A549 (cell line): ENCODE data around the gene NADK2. TPM values are rescaled to one million over a fixed set of nuclear protein-coding genes. Genes with fewer than 3 reads are reported as not detected.

Source experiments
- ATAC-seq, 2 experiments: fragments of 200-7000 bp in 1 of 2; fragments of >200 bp in 1 of 2; cut with Nextera tagmentation in 1 of 2; cut with Tn5 transposase in 1 of 2; 3 replicates each; pipeline versions ENCODE4 v1.8.0 to v1.9.1; 2018 to 2020; ENCODE audit warnings: mild to moderate bottlenecking in 1 of 2, moderate library complexity in 1 of 2
- CTCF ChIA-PET: fragments of 300-600 bp; sonication (Branson Sonifier 250); formaldehyde crosslinking; extraction: SDS; loops from one replicate; lab custom pipeline; 2021; ENCODE audit warnings: antibody characterized with exemption, inconsistent platforms; lab: Yijun Ruan, JAX
- POLR2A ChIA-PET: fragments of 350-600 bp; formaldehyde crosslinking; extraction: SDS; loops from one replicate; lab custom pipeline; 2021; ENCODE audit warnings: antibody characterized with exemption, inconsistent platforms; lab: Yijun Ruan, JAX
- DNase-seq, 2 experiments: peaks; one replicate each; pipeline versions ENCODE4 v3.0.0 to v3.0.0-alpha.2; 2011 to 2016; ENCODE audit warnings: low read depth in 1 of 2, low spot score in 1 of 2
- FAIRE-seq: peaks from 2 replicates; lab custom pipeline; 2011; peaks lifted over from hg19 to GRCh38; lab: Jason Lieb, UNC
- H3K27ac ChIP-seq, 2 experiments: fragments of >200 bp; sonication (Bioruptor Twin); formaldehyde crosslinking; 3 replicates each; pipeline ENCODE4 v1.5.1; 2016 to 2017
- H3K4me1 ChIP-seq: fragments of >200 bp; sonication (Bioruptor Twin); formaldehyde crosslinking; 3 replicates; pipeline ENCODE4 v1.6.1; 2016
- H3K4me2 ChIP-seq: fragments of >200 bp; sonication (Bioruptor Twin); formaldehyde crosslinking; 3 replicates; pipeline ENCODE4 v1.6.1; 2016
- H3K4me3 ChIP-seq: fragments of >200 bp; sonication (Bioruptor Twin); formaldehyde crosslinking; 3 replicates; pipeline ENCODE4 v1.5.1; 2016
- H3K9me3 ChIP-seq: fragments of >200 bp; sonication (Bioruptor Twin); formaldehyde crosslinking; 3 replicates; pipeline ENCODE4 v1.6.1; 2016
- CBX8 ChIP-seq: fragments of 200-600 bp; sonication (generic); IDR thresholded peaks from 2 replicates; pipeline ENCODE4 v1.6.1; 2016
- CEBPB ChIP-seq, 2 experiments: fragments of >200 bp in 1 of 2; sonication (Bioruptor Twin) in 1 of 2; formaldehyde crosslinking in 1 of 2; IDR thresholded peaks; 2 replicates each; pipeline ENCODE4 v1.6.1; 2012 to 2016
- CHD2 ChIP-seq: fragments of 150-350 bp; IDR thresholded peaks from 2 replicates; pipeline ENCODE4 v1.6.1; 2014; ENCODE audit warnings: low read length; ENCODE audit not compliant: partially characterized antibody
- CHD4 ChIP-seq: fragments of 200-600 bp; sonication (generic); IDR thresholded peaks from 2 replicates; pipeline ENCODE4 v1.6.1; 2016; ENCODE audit warnings: antibody characterized with exemption, mild to moderate bottlenecking, borderline replicate concordance
- EHF ChIP-seq: fragments of 250-450 bp; sonication (Bioruptor Pico); IDR thresholded peaks from 2 replicates; pipeline ENCODE4 v1.5.0; 2020; ENCODE audit warnings: mild to moderate bottlenecking
- ESRRA ChIP-seq: fragments of 150-350 bp; IDR thresholded peaks from 2 replicates; pipeline ENCODE4 v1.6.1; 2014; ENCODE audit warnings: mild to moderate bottlenecking, low read length, borderline replicate concordance
- FOSL2 ChIP-seq, 2 experiments: fragments of 450-650 bp in 1 of 2; fragments of >200 bp in 1 of 2; sonication (Bioruptor Twin) in 1 of 2; formaldehyde crosslinking; IDR thresholded peaks; 2 replicates each; pipeline versions ENCODE4 v1.5.0 to v1.6.1; 2016 to 2020; ENCODE audit warnings: mild to moderate bottlenecking in 1 of 2, moderate library complexity in 1 of 2
- GATA3 ChIP-seq: IDR thresholded peaks from 2 replicates; pipeline ENCODE4 v1.6.1; 2012; ENCODE audit warnings: borderline replicate concordance
- HMGXB4 ChIP-seq: fragments of 250-450 bp; sonication (Bioruptor Pico); IDR thresholded peaks from 2 replicates; pipeline ENCODE4 v1.5.0; 2021; ENCODE audit warnings: mild to moderate bottlenecking, moderate library complexity, borderline replicate concordance
- HOXA7 ChIP-seq: fragments of 250-450 bp; sonication (Bioruptor Pico); IDR thresholded peaks from 2 replicates; pipeline ENCODE4 v1.5.0; 2020; ENCODE audit warnings: mild to moderate bottlenecking, moderate library complexity
- HOXB5 ChIP-seq: fragments of 250-450 bp; sonication (Bioruptor Pico); IDR thresholded peaks from 2 replicates; pipeline ENCODE4 v1.5.0; 2020; ENCODE audit warnings: mild to moderate bottlenecking, moderate library complexity
- KDM1A ChIP-seq: fragments of 200-600 bp; sonication (generic); IDR thresholded peaks from 2 replicates; pipeline ENCODE4 v1.6.1; 2016; ENCODE audit warnings: low read depth, mild to moderate bottlenecking
- KDM5A ChIP-seq: fragments of 200-600 bp; sonication (generic); IDR thresholded peaks from 2 replicates; pipeline ENCODE4 v1.6.1; 2016; ENCODE audit warnings: antibody characterized with exemption, mild to moderate bottlenecking
- NPAS2 ChIP-seq: fragments of 250-450 bp; sonication (Bioruptor Pico); IDR thresholded peaks from 2 replicates; pipeline ENCODE4 v1.8.0; 2022; ENCODE audit warnings: mild to moderate bottlenecking, moderate library complexity, borderline replicate concordance
- POLR2A ChIP-seq: IDR thresholded peaks from 2 replicates; pipeline ENCODE4 v1.6.1; 2012; ENCODE audit warnings: mild to moderate bottlenecking, low read length
- RNF2 ChIP-seq: fragments of 200-600 bp; sonication (generic); IDR thresholded peaks from 2 replicates; pipeline ENCODE4 v1.6.1; 2016; ENCODE audit warnings: low read depth, mild to moderate bottlenecking, antibody characterized with exemption, moderate library complexity, borderline replicate concordance
- SMC3 ChIP-seq: fragments of >200 bp; sonication (Bioruptor Twin); formaldehyde crosslinking; IDR thresholded peaks from 3 replicates; pipeline ENCODE4 v1.6.1; 2018; ENCODE audit warnings: inconsistent platforms
- TP53 ChIP-seq: fragments of 250-450 bp; sonication (Bioruptor Pico); IDR thresholded peaks from 2 replicates; pipeline ENCODE4 v1.5.0; 2021; ENCODE audit warnings: mild to moderate bottlenecking, moderate library complexity
- ZFP36 ChIP-seq: fragments of 450-650 bp; IDR thresholded peaks from 2 replicates; pipeline ENCODE4 v1.6.1; 2014; ENCODE audit warnings: borderline replicate concordance; ENCODE audit not compliant: partially characterized antibody
- ZSCAN20 ChIP-seq: fragments of 250-450 bp; sonication (Bioruptor Pico); IDR thresholded peaks from 2 replicates; pipeline ENCODE4 v1.8.0; 2022; ENCODE audit warnings: mild to moderate bottlenecking, moderate library complexity
- WGBS: methylation state at CpG from one replicate; pipeline ENCODE4 v1.1.6; 2017; ENCODE audit errors: missing lambda C conversion rate; 5-methylcytosine and 5-hydroxymethylcytosine counted together
- polyA plus RNA-seq, 4 experiments: library from polyadenylated mRNA; depleted of rRNA in 3 of 4; stranded (reverse); fragments of >200 nt; fragmentation: RNase III in 1 of 4; extraction: RNeasy Plus Mini Kit Qiagen cat#74134 plus additional on column Dnase treatment in 1 of 4; gene quantifications; 2 replicates in 3 of 4; 3 replicates in 1 of 4; pipeline ENCODE4 v1.2.3, GENCODE V29; 2011 to 2017
- TF ChIP-seq, protein P1 (sequence below): IDR thresholded peaks from 2 replicates; pipeline ENCODE4 v1.6.1; 2012

Gene NADK2
- polyA plus RNA-seq, 2 of the 4 experiments (the other 2 are of a cell fraction) = 12.6 to 21.9 TPM

- Histone ChIP-seq H3K4me1 (no peaks in the 10 kb centered on the region), H3K4me3 (no peak overlapping the region), H3K4me2 (no peak overlapping the region), H3K27ac (no peak overlapping the region), H3K9me3 (no peaks in the 10 kb centered on the region)
- WGBS = 12% methylated on average over 5 of the region's 5 CpGs
- ChIA-PET POLR2A (no interaction called here), CTCF (interaction anchor here (0.6 to 2.5 kb wide), 4 partner anchors 8 to 38 kb away, joined by 3 to 10 read pairs (median 4); no protein-coding TSS in a partner anchor)
- TF ChIP-seq CHD2 (peak; percentile 20), NPAS2 (CRISPR knock-in tag) (no peak)
- no peak for ATAC-seq
- FAIRE-seq = no peak
- no peak for DNase-seq
Observed at GRCh38 chr5:36277521-36278176, 35.9 kb upstream of the NADK2 start.

GRCh38 chr5:36276864-36277263 is 35.1 kb upstream of the NADK2 start:
- ChIA-PET CTCF (interaction anchor here (0.8 to 2.5 kb wide), 2 partner anchors 9 to 11 kb away, joined by 3 to 10 read pairs; no protein-coding TSS in a partner anchor), POLR2A (no interaction called here)
- no peak for FAIRE-seq
- Histone ChIP-seq H3K4me3 (no peak overlapping the region), H3K9me3 (no peaks in the 10 kb centered on the region), H3K4me2 (no peak overlapping the region), H3K4me1 (no peaks in the 10 kb centered on the region), H3K27ac (no peak overlapping the region)
- no peak for TF ChIP-seq TP53 (CRISPR knock-in tag)
- TF ChIP-seq HOXB5 = no peak
- no peak for DNase-seq
- no peak for ATAC-seq

DNA sequence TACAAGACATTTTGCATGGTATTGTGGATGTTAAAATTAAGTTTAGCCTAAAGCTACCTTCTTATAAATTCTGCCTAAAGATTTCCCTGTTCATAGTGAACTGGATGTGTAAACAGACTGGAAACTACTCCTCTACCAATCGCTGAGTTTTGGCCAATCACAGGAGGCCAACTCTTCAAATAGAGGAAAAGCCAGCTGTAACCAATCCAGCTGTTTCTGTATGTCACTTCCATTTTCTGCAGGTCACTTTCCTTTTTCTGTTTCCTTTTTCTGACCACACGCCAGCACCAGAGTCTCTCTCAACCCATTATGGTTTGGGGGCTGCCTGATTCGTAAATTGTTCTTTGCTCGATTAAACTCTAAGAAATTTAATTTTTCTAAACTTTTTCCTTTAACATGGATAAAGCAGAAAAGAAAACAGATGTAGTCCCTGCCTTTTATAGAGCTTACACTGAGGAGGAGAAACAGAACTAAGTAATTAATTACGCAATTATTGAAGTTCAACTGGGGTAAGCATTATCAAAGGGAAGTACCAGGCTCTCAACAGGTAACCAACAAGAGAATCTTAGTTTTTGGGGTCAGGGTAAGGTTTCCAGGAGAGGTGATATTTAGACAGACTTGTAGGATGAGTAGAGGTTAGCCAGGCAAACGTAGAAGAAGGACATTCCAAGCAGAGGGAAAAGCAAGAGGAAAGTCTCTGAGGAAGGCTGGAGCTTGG is 32.2 kb upstream of the NADK2 start:
- POLR2A ChIA-PET = no interaction called here
- 31% methylated on average over 6 of the region's 6 CpGs for WGBS

GRCh38 chr5:36272136-36272690 is 30.5 kb upstream of the NADK2 start:
- no peak overlapping the region for H3K4me3 ChIP-seq
- FAIRE-seq = no peak
- WGBS = 4% methylated on average over 2 of the region's 2 CpGs
- POLR2A ChIA-PET = no interaction called here
- no peaks in the 10 kb centered on the region for H3K9me3 ChIP-seq
- no peak overlapping the region for H3K27ac ChIP-seq
- ATAC-seq = no peak
- TF ChIP-seq POLR2A = no peak
- no peak for TF ChIP-seq KDM5A
- TF ChIP-seq KDM1A = no peak
- no peak for TF ChIP-seq ZFP36
- no peak for TF ChIP-seq CHD2
- H3K4me1 ChIP-seq = no peaks in the 10 kb centered on the region
- CTCF ChIA-PET = interaction anchor here (1.1 to 1.5 kb wide), 2 partner anchors 34 to 89 kb away, joined by 3 to 5 read pairs; no protein-coding TSS in a partner anchor
- no peak overlapping the region for H3K4me2 ChIP-seq
- no peak for DNase-seq

More for the DNA sequence above, 32.2 kb upstream of the NADK2 start:
- Histone ChIP-seq H3K4me1 (no peaks in the 10 kb centered on the region), H3K4me2 (no peak overlapping the region), H3K27ac (no peak overlapping the region), H3K9me3 (no peaks in the 10 kb centered on the region), H3K4me3 (no peak overlapping the region)
- DNase-seq = no peak
- TF ChIP-seq EHF (CRISPR knock-in tag) (no peak), GATA3 (no peak), CEBPB (IDR thresholded peaks at IDR 0.05) (0 out of 4 replicates have a peak, but pooled peaks of 1 of the 2 experiments have one; percentile 6)
- TF ChIP-seq, protein P1, sequence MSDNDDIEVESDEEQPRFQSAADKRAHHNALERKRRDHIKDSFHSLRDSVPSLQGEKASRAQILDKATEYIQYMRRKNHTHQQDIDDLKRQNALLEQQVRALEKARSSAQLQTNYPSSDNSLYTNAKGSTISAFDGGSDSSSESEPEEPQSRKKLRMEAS = no peak
- CTCF ChIA-PET = interaction anchor here (0.7 to 1.8 kb wide), 5 partner anchors 9 to 419 kb away, joined by 3 to 13 read pairs (median 4); no protein-coding TSS in a partner anchor
- ATAC-seq = no peak
- FAIRE-seq = no peak

GRCh38 chr5:36270876-36271575 is 29.3 kb upstream of the NADK2 start:
- Histone ChIP-seq H3K4me3 (no peak overlapping the region), H3K27ac (no peak overlapping the region), H3K4me2 (no peak overlapping the region), H3K9me3 (no peaks in the 10 kb centered on the region), H3K4me1 (no peaks in the 10 kb centered on the region)
- no peak for DNase-seq
- WGBS = 27% methylated on average over 3 of the region's 3 CpGs
- no peak for FAIRE-seq
- CTCF ChIA-PET = interaction anchor here (1.5 kb wide), 1 partner anchor 90 kb away, joined by 3 read pairs; no protein-coding TSS in a partner anchor
- no peak for ATAC-seq
- POLR2A ChIA-PET = no interaction called here
- TF ChIP-seq GATA3 (no peak), KDM5A (no peak), ZSCAN20 (no peak), ESRRA (no peak), CHD4 (no peak), CBX8 (no peak), SMC3 (no peak), RNF2 (no peak), HMGXB4 (CRISPR knock-in tag) (no peak), HOXA7 (CRISPR knock-in tag) (no peak), FOSL2 (IDR thresholded peaks at IDR 0.05) (no peak), FOSL2 (CRISPR knock-in tag; IDR thresholded peaks at IDR 0.05) (no peak), EHF (CRISPR knock-in tag) (no peak)
- TF ChIP-seq, protein P1 = no peak
